Right forelimb (tissue), 1 donor: ENCODE measurements around the gene HMGB1.

Experiments used
- DNase-seq: peaks from one replicate; pipeline ENCODE4 v3.0.0-alpha.2; 2018

HMGB1 gene

GRCh38 chr13:30465593-30466357 lies at the start of gene HMGB1:
HMGB1 (minus strand) TSS chr13:30465936; CDS start chr13:30463680, 2,256 bp downstream.
- DNase-seq = peak; percentile 98

DNA sequence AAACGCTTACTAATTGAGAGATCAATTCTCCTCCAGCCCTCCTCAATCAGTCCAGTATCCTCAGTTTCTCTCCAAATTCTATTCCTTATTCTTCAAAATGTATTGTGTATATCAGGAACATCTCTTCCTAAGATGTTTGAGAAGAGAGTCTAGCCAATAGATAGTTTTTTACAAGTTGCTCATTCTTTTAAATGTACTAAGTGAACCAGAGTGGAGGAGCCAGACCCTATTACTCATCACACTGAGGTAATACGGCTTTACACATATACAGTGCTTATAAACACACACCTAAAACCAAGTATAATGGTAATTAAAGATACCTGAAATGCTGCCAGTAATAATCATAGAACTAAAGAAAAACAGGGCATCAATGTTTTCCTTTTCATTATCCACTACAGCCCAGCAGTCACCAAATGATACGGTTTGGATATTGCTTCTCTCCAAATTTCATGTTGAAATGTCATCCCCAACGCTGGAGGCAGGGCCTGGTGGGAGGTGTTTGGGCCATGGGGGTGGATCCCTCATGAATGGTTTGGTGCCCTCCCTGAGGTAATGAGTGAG lies 45.2 kb upstream of the HMGB1 start:
- DNase-seq = no peak

DNA sequence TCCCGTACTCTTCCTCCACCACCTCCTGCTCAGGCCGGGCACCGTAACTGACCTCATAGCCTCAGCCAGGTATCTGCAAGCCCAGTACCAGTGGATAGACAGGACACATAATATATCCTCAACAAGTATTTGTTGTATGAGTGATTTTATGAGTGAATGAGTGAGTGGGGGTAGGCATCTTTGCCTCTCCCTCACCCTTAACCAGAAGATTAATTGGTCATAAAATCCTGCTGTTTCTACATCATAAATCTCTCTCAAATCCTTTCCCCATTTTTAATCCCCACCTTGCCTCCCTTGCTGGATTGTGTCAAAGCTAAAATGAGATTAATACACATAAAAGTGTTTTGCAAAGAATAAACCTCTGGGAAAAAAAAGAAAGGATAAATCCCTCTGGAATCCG lies 44.4 kb upstream of the HMGB1 start:
- DNase-seq = no peak

DNA sequence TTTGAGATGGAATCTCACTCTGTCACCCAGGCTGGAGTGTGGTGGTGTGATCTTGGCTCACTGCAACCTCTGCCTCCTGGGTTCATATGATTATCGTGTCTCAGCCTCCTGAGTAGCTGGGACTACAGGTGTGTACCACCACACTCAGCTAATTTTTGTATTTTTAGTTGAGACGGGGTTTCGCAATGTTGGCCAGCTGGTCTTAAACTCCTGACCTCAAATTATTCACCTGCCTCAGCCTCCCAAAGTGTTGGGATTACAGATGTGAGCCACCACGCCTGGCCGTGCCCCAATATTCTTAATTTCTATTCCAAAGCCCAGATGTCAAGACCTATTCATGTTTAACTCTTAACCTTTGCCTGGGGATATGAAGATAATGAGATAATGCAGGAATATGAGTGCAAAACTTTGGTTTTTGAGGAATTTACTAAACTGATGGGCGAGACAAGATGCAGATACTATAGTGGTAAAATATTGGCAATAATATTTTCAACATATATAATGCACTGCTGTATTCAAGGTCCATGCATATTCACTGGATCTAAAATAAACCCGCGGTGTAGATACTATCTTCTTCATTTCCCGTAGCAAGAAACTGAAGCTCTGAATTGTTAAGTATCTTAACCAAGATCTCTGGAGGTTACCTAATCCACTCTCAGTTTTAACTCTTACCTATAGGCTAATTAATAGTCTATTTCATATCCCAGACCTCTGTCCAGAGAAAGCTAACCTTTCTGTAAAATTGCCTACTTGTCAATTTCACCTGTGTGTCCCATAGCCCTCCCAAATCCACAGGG lies 43.7 kb upstream of the HMGB1 start:
- DNase-seq = no peak

DNA sequence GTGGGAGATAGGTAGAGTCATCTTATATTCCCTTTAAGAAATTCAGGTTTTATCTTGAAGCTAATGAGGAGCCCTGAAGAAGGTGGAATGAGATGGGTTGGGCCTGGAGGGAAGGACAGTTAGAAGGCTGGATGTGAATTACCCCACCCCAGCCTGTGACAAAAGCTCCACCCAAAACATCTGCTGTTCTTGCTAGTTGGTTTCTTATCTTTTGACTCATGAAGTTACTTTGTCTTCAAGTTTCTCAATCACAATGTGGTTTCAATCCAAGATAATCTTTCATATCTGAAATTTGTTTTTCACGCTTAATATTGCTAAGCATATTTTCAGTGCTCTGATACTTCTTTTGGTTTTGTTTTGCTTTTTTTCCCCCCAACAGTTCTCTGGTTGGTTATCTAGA lies 38.3 kb upstream of the HMGB1 start:
- DNase-seq = no peak

DNA sequence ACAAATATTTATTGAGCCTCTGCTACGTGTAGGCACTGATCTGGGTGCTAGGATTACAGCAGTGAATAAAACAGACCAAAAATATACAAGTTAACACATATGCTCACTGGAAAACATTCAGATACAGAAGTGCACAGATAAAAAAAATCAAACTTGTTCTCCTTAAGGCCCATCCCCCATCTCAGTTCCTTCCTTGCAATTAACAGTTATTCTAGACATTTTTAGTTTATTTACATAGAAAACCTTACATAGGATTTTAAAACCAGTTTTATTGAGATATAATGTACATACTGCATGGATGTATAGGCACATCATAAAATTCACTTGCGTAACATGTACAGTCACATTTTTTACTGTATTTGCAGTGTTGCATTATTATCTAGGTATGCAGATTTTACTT lies 36.5 kb upstream of the HMGB1 start:
- DNase-seq = no peak

GRCh38 chr13:30499338-30499737 lies 33.6 kb upstream of the HMGB1 start:
- no peak for DNase-seq

- no peak for DNase-seq
Measured at GRCh38 chr13:30496147-30496546, 30.4 kb upstream of the HMGB1 start.

DNA sequence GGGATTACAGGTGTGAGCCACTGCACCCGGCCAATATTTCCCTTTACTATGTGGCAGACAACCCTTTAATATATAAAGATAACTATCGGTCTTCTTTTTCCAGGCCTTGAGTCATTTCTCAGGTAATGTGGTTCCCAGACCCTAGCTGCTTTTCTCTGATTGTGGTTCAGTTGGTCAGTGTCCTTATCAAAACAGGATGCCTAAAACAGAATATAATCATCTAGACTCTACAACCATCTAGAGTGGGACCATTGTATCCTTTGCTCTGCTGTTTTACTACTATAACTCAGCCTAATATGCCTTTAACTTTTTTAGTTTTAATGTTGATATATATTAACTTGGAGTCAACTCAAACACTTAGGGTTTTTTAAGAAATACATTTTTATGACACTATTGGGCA lies 30.0 kb upstream of the HMGB1 start:
- no peak for DNase-seq

GRCh38 chr13:30493658-30494381 lies 28.1 kb upstream of the HMGB1 start:
- DNase-seq = no peak

DNA sequence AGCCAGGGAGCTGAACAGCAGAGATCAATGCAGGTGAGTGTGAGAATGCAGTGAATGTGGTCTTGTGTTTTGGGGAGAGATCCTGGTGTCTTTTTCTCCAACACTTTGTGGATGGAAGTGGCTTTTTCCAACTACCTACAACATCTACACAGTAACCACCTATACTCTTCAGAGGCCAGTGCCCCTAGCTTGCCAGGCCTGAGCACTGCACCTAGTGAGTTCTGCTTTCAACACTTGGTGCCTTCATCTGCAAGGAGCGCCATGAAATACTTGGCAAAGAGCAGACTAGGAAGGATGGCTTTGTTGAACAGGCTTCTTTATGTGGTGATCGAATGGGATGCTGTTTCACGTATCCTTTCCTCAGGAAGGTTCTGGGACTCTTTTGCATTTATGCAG lies 21.3 kb upstream of the HMGB1 start:
- DNase-seq = no peak

- DNase-seq = no peak
Measured at GRCh38 chr13:30486230-30487074, 20.7 kb upstream of the HMGB1 start.

GRCh38 chr13:30481241-30481760 lies 15.6 kb upstream of the HMGB1 start:
- DNase-seq = no peak

DNA sequence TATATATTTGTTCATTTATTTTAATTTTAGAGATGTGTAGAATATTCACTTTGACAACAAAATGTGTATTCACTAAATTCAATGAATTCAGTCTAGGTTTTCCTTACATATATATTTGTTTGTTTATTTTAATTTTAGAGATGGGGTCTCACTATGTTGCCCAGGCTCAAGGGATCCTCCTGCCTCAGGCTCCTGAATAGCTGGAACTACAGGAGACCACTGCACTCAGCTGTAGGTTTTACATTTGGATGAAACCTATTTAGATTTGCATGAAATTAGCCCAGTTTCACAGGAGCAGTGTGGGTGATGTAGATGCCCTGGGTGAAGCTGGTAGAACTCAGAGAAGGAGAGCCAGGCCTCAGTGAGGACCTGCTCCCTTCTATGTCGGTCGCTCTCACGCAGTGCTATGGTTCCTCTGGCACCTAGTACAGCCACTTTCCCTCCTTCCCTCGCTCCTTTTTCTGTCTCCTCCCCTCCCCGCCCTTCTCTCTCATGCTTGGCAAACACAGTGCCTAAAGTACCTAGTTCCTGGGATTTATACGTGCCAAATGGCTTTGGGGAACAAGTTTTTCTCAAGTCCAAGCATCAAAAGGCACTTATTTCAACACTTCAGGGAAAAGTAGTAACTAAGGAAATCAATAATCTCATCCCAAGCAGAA lies 14.7 kb upstream of the HMGB1 start:
- DNase-seq = no peak

- DNase-seq = no peak
Measured at GRCh38 chr13:30479883-30480219, 14.1 kb upstream of the HMGB1 start.

GRCh38 chr13:30479154-30479882 lies 13.6 kb upstream of the HMGB1 start:
- DNase-seq = no peak

GRCh38 chr13:30477346-30478195 lies 11.8 kb upstream of the HMGB1 start:
- no peak for DNase-seq

- no peak for DNase-seq
Measured at GRCh38 chr13:30473675-30474074, 7.9 kb upstream of the HMGB1 start.

GRCh38 chr13:30466841-30467252 lies 1.1 kb upstream of the HMGB1 start:
- DNase-seq = no peak

GRCh38 chr13:30466358-30466714 lies 600 bp upstream of the HMGB1 start:
- no peak for DNase-seq
